Activated CD8-positive, alpha-beta memory T cell treated with anti-CD3 and anti-CD28 coated beads, Interleukin-2, amount 50 U/mL, for 24 hours (primary cell): Measurements from ENCODE around the gene DYNLT2.

Experiments
- DNase-seq: peaks from one replicate; pipeline ENCODE4 v3.0.0-alpha.2; 2020; ENCODE audit errors: extremely low read depth

Gene DYNLT2

GRCh38 chr6:169738204-169738975, 13.0 kb downstream of the DYNLT2 start:
- no peak for DNase-seq

- no peak for DNase-seq
Observed at GRCh38 chr6:169729961-169730360, 21.4 kb downstream of the DYNLT2 start.

GRCh38 chr6:169726963-169727362, 24.4 kb downstream of the DYNLT2 start:
- DNase-seq = no peak

DNA sequence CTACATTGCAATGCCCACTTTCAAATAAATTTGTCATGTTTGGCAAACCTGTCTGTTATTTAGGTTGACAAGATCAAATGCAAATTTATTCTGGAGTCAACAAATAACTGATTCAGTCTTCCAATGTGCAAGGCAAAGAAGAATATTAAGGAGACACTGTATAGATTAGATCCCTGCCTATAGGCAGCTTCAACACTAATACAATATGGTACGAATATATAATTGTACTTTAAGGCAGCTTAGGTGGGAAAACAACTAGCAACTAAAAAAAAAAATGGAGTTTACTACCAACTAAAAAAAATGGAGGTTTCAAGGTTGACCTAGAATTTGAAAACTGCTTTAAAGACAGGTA, 25.3 kb downstream of the DYNLT2 start:
- DNase-seq = no peak

DNA sequence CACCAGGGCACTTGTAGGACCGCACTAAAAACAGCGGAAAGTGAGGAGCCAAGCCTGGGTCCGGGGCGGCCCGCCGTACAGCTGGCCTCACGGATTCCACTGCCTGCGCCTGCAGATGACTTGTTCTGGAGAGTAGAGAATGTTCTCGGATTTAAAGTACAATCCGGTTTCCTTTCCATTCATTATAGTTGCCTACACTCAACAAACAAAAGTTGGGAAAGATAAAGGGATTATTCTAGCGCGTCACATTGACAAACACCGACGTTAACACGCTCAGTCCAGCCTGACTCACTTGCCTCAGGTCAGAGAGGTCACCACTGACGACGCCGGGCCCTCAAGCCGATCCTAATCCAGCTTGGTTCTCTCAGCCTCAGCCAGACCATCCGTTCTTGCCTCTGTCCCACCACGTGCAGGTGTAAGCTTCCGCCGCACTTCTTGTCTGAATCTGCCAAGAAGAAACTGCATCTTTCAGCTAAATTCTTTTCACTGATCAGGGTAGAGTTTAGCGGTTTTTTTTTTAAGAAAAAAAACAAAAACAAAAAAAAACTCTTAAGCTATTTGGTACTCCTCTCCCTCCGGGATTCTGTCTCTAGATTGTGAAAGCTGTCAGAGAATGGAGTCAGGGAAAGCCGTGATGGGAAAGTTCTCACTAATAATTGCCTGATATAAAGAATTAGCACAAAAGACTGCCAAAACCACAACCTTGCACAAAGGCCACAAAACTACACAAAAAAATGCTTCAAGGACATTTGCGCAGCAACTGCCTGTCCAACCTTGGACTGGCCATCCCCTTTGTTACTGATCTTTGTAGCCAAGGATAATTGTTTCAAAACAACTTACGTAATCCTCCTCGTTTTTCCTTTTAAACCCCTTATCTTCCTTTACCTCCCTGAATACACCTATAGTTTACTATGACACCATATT, 26.0 kb downstream of the DYNLT2 start:
- DNase-seq = no peak

GRCh38 chr6:169724494-169725124, 26.8 kb downstream of the DYNLT2 start, which contains the start of gene PHF10:
Gene PHF10 (minus strand): TSS chr6:169724500. CDS start chr6:169723931, 569 bp downstream.
- no peak for DNase-seq

DNA sequence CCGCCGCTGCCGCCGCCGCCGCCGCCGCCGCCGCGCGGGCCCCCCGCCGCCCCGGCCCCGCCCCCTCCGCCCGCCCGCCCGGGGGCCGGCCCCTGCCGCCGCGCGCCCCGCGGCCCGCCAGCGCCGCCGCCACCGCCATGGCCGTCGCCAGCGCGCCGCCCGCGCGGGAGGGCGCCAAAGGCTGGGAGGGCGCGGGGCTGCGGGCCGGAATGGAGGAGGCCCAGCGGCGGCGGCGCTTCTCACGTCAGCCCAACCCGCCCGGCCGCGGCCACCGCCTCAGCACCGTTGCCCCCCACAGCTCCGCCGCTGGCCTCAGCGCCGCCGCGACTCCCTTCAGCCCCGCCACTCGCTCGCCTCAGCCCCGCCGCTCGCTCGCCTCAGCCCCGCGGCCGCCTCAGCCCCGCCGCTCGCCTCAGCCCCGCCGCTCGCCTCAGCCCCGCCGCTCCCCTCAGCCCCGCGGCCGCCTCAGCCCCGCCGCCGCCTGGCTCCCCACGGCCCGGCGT, 27.3 kb downstream of the DYNLT2 start:
- DNase-seq = no peak

DNA sequence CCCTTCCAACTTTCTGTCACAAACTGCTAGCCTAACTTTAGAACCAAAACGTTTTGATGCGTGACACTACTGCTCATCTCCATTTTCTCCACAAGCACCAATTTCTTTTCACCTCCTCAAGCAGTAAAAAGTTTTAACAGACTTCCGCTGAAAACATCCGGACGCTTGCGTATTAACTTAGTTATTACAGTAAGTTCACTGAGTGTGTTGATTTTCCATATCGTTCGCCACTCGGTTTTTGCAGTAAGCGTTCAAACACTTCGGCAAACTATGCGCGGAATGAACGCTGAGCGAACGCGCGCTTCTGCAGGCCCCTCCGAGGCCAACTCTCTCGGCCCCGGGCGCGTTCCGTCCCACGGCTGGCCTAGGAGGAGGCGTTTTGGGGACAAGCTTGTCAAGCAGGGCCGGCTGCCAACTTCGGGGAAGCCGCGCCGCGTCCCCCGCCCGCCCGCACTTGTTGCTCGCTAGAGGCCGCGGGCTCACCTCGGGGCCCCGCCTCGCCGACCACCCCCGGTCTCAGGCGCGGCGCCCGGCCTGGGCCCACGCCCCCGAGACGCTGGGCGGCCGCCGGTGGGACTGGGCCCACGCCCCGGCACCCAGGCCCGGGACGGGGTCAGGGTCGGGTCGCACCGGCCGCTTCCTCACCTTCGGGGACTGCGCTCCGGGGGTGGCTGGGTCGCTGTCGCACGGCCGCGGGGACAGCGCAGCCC, 28.0 kb downstream of the DYNLT2 start:
- DNase-seq = no peak

DNA sequence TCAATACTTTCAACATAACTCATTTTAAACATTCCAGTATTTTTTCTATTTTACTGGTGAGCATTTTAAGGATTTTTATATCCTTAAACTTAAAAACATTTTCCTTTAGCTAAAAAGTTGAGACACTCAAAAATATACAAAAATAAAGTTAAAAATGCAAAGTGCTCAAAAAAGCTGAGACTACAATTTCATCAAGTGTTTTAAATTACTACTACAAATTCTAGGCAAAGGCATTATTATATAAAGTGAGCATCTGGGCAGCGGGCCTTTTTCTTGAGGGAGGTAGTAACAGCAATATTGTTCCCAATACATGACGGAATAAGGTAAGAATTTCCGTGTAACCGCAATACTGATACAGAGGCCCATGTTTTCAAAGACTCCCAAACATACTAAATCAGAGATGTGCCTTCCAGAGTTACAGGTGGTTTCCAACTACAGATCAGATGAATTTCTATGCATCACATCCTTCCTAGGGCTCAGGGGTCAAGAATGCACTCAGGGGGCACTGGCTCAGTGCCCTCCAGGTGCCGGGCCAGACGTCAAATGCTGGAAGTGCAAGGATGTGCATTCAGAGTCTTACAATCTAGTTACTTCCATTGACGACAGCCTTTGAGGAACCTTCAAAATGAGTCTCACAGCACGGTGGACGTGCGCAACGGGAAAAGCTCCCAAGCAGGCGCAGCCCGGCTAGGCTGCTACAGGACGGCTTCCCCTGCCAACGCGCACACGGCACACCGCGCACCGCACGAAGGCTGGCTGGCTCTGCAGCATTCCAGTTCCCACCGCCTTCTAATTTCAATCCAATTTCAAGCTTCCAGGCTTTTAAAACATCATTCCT, 28.8 kb downstream of the DYNLT2 start:
- no peak for DNase-seq

DNA sequence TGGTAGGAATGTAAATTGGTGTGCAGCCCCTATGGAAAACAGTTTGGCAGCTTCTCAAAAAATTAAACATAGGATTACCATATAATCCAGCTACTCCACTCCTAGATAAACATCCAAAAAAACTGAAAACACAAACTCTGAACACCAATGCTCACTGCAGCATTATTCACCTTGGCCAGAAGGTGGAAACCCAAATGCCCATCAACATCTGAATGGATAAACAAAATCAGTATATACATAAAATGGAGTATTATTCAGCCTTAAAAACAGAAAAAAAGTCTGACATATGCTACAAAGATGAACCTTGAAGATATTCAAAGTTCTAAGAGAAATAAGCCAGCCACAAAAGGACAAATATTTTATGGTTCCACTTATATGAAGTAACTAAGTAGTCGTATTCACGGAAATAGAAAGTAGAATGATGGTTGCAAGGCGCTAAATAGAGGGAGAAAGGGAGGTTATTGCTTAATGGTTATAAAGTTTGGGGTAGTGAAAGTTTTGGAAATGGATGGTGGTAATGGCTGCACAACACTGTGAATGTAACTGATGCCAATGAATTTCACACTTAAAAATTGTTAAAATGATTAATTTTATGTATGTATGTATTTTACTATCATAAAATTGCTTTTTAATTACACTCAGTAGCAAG, 31.0 kb downstream of the DYNLT2 start:
- DNase-seq = no peak

GRCh38 chr6:169719117-169719516, 32.3 kb downstream of the DYNLT2 start:
- no peak for DNase-seq

DNA sequence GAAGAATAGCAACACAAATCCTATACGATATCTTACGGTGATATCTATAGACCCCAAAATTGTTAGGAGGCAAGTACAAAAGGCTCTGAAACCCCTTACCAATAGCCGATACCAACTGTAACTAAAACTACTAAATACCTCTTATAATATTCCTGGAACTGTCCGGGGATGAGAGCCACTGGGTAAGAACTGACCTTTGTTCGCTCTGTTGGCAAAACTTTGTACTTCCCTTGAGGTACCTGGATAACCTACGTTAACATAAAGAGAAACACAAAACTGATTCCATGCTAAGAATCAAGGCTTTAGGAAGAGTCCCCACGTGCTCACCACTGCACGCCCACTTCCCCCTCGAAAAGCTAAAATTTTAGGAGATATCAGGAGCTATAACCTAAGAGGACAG, 36.8 kb downstream of the DYNLT2 start:
- no peak for DNase-seq

GRCh38 chr6:169714178-169714577, 37.2 kb downstream of the DYNLT2 start:
- DNase-seq = no peak

- no peak for DNase-seq
Observed at GRCh38 chr6:169710009-169710408, 41.4 kb downstream of the DYNLT2 start.

DNA sequence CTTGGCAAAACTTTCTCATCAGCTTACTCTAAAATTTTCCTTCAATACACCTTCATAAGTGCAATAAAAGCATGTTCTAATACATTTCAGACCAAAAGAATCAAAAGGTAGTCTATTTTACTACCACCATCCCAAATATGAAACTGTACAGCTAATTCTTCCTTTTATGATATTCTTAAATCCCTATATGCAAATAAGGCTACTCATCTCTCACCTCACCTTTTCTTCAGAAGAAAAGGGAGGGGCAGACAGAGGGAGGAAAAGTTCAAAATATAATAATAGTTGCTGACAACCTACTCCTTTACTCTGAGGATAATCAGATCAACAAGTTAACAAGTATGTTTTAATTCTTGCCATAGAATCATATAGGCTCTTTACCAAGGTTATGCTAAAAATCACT, 42.1 kb downstream of the DYNLT2 start:
- no peak for DNase-seq

DNA sequence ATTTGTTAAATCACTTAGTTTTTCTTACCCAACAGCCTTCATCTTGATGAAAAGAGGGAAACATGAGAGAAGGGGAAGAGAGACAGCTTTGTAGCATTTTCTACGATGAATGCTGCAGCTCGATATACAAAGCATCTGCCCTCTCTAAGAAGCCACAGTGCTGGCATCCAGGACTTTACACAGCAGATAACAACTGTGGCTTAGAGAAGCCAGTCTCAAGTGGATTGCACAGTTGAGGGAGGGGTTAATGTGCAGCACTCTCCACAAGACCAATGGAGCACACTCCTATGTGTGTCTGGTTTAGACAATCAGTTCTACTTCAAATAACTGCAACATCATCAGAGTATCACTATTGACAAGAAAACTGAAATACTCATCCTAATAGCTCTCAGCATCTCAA, 43.6 kb downstream of the DYNLT2 start:
- DNase-seq = no peak

GRCh38 chr6:169702840-169703246, 48.5 kb downstream of the DYNLT2 start:
- DNase-seq = no peak

DNA sequence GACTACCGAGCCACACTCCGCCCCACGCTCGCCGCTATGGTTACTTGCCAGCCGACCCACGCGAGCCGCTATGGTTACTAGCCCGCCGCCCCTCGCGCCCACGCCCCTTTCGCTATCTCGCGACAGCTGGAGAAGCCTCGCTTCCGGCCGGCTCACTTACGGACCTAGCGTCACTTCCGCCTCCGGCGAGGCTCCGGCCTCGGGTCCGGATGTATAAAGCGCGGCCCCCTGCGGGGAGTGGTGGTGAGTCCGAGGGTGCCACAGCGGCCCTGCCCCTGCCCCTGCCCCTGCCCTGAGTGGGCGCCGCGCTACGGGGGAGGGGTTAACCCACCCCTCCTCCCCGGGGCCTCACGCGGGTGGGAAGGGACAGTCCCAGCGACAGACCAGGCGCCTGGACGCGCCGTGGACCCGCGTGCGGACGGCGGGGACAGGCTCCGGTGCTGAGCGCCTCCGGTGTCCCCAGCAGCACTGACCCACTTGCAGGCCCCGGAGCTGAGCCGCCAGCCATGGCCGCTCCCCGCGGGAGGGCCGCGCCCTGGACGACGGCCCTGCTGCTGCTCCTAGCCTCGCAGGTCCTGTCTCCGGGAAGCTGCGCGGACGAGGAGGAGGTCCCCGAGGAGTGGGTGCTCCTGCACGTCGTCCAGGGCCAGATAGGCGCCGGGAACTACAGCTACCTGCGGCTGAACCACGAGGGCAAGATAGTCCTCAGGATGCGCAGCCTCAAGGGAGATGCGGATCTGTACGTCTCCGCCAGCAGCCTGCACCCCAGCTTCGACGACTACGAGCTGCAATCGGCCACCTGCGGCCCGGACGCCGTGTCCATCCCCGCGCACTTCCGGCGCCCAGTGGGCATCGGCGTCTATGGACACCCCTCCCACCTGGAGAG, 49.2 kb downstream of the DYNLT2 start, which contains the start of the genes C6orf120 and WDR27:
C6orf120 (plus strand) TSS at position 173 of the 886 bp plus-strand sequence; CDS start at position 507, 334 bp downstream.
WDR27 (minus strand) TSS at position 76 of the 886 bp plus-strand sequence. CDS start 13,024 bp downstream, outside the sequence.
- DNase-seq = peak; percentile 95
